Natural killer cell (primary cell): ENCODE data around the gene DCTPP1. TPM values are rescaled to one million over a fixed set of nuclear protein-coding genes. Genes with fewer than 3 reads are reported as not detected.
A peak's percentile ranks its signal among the peaks of the same experiment; 100 is the strongest.

ENCODE experiments used
- ATAC-seq, 3 donors: fragments of 150-1000 bp in 2 of 3; fragments of 200-7000 bp in 1 of 3; cut with Tn5 transposase; 1 replicate in 1 of 3; 2 replicates in 2 of 3; pipeline ENCODE4 v1.10.0; 2021; ENCODE audit warnings: mild to moderate bottlenecking in 2 of 3, moderate library complexity in 2 of 3
- DNase-seq, 2 donors: peaks; one replicate each; pipeline versions ENCODE4 v3.0.0 to v3.0.0-alpha.2; 2013 to 2021; ENCODE audit warnings: mixed read lengths in 1 of 2
- H3K27ac ChIP-seq: one replicate; pipeline ENCODE4 v1.5.1; 2013; ENCODE audit warnings: mild to moderate bottlenecking, low read length
- H3K27me3 ChIP-seq: one replicate; pipeline ENCODE4 v1.6.1; 2013; ENCODE audit warnings: low read length; ENCODE audit not compliant: control insufficient read depth, insufficient read depth
- H3K36me3 ChIP-seq: one replicate; pipeline ENCODE4 v1.6.1; 2013; ENCODE audit warnings: low read length; ENCODE audit not compliant: control insufficient read depth, insufficient read depth
- H3K4me1 ChIP-seq: one replicate; pipeline ENCODE4 v1.6.1; 2013; ENCODE audit warnings: low read length; ENCODE audit not compliant: control insufficient read depth, insufficient read depth
- H3K4me3 ChIP-seq: one replicate; pipeline ENCODE4 v1.5.1; 2013; ENCODE audit warnings: low read length
- H3K9me3 ChIP-seq: one replicate; pipeline ENCODE4 v1.6.1; 2013; ENCODE audit warnings: low read length; ENCODE audit not compliant: control insufficient read depth, insufficient read depth
- H3K27ac Mint-ChIP-seq, 2 donors: one replicate each; pipeline ENCODE4 v1.8.0; 2022; ENCODE audit warnings: mild to moderate bottlenecking in 2 of 2, mixed read lengths in 2 of 2, moderate library complexity in 1 of 2
- H3K27me3 Mint-ChIP-seq, 2 donors: one replicate each; pipeline ENCODE4 v1.8.0; 2022; ENCODE audit warnings: low read depth in 2 of 2, mixed read lengths in 2 of 2
- H3K36me3 Mint-ChIP-seq: one replicate; pipeline ENCODE4 v1.8.0; 2022; ENCODE audit warnings: mixed read lengths
- H3K4me1 Mint-ChIP-seq, 2 donors: one replicate each; pipeline ENCODE4 v1.8.0; 2022; ENCODE audit warnings: mixed read lengths in 2 of 2
- H3K4me3 Mint-ChIP-seq: one replicate; pipeline ENCODE4 v1.8.0; 2022; ENCODE audit warnings: mild to moderate bottlenecking, moderate library complexity, mixed read lengths
- H3K9me3 Mint-ChIP-seq, 2 donors: one replicate each; pipeline ENCODE4 v1.8.0; 2022; ENCODE audit warnings: mixed read lengths in 2 of 2
- WGBS: methylation state at CpG from one replicate; pipeline ENCODE4 v1.1.7; 2013; ENCODE audit warnings: missing lambda C conversion rate; ENCODE audit not compliant: insufficient coverage; 5-methylcytosine and 5-hydroxymethylcytosine counted together
- intact Hi-C: fragments of 100-400 bp; cut with micrococcal nuclease; formaldehyde crosslinking; loops from one replicate; pipeline ENCODE4 v1.14.2; 2022
- total RNA-seq, 4 donors: library from RNA; stranded (reverse); fragments of 120-200 nt in 1 of 4; gene quantifications; one replicate each; pipeline versions ENCODE4 v1.2.3 to v1.2.4, GENCODE V29; 2013 to 2022
- TF ChIP-seq, protein P1 (sequence below): fragments of 200-600 bp; IDR thresholded peaks from one replicate; pipeline ENCODE4 v1.8.0; 2022; ENCODE audit warnings: antibody characterized with exemption

DCTPP1 gene
- total RNA-seq, 3 donors from 2014 or later (not counting 1 experiment from before 2014, with no cell fraction given) = 11.2 to 16.9 (median 15.2) TPM

DNA sequence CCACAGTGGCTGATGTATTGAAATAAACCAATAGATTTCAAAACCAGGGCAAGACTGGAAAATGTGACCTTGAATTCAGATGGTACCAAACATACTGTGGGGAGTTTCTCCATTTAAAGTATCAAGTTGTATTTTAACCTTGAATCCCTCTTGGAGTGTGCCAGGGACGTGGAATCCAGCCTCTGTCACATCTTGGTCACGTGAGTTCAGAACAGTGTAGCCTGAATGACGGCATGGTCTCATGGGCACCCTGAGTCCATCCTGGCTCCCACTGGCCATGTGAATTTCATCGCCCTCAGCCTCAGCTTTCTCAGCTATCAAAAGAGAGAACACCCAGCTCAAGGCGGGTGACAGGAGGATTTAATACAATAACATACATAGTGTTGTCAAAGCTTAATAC lies 15.7 kb downstream of the DCTPP1 start:
- Mint-ChIP-seq H3K27me3 (no peaks in the 10 kb centered on the region), H3K9me3 (no peaks in the 10 kb centered on the region), H3K36me3 (no peaks in the 10 kb centered on the region), H3K4me3 (no peak overlapping the region), H3K27ac (no peak overlapping the region), H3K4me1 (peaks cover 21 to 24% of the 10 kb centered on the region in 2 donors)
- no peaks in the 10 kb centered on the region for H3K36me3 ChIP-seq
- 97% methylated on average over 4 of the region's 5 CpGs for WGBS
- H3K4me3 ChIP-seq = no peak overlapping the region
- no peak for DNase-seq
- no peak overlapping the region for H3K27ac ChIP-seq
- H3K27me3 ChIP-seq = no peaks in the 10 kb centered on the region
- no peak for ATAC-seq
- intact Hi-C loops = no loop called here
- TF ChIP-seq, protein P1, sequence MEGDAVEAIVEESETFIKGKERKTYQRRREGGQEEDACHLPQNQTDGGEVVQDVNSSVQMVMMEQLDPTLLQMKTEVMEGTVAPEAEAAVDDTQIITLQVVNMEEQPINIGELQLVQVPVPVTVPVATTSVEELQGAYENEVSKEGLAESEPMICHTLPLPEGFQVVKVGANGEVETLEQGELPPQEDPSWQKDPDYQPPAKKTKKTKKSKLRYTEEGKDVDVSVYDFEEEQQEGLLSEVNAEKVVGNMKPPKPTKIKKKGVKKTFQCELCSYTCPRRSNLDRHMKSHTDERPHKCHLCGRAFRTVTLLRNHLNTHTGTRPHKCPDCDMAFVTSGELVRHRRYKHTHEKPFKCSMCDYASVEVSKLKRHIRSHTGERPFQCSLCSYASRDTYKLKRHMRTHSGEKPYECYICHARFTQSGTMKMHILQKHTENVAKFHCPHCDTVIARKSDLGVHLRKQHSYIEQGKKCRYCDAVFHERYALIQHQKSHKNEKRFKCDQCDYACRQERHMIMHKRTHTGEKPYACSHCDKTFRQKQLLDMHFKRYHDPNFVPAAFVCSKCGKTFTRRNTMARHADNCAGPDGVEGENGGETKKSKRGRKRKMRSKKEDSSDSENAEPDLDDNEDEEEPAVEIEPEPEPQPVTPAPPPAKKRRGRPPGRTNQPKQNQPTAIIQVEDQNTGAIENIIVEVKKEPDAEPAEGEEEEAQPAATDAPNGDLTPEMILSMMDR = no peak
- H3K4me1 ChIP-seq = peaks cover 17% of the 10 kb centered on the region
- H3K9me3 ChIP-seq = no peaks in the 10 kb centered on the region

DNA sequence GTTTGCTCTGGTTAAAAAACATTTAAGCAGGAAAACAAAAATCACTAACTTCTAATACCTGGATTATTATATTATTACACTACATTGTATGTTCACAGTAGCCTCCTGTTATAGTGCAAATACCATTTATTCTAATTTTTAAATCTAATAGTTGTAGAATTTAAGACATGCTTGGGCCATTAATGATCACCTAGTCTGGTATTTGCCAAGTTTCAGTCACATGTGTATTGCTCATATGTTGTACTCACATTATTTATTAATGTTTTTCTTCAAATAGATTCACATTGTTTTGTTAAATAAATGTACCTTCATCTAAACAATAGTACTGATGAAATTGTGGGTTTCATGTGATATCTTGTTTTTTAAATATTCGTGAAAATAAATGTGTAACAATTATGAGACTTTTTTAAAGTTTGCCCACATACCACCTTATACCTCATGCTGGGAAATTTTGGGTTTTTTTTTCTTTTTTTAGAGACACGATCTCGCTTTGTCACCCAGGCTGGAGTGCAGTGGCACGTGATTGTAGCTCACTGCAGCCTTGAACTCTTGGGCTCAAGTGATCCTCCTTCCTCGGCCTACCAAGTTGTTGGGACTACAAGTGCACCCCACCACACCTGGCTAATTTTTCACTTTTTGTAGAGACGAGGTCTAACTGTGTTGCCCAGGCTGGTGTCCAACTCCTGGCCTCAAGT lies 16.6 kb downstream of the DCTPP1 start:
- H3K4me3 ChIP-seq = no peak overlapping the region
- H3K27me3 ChIP-seq = no peaks in the 10 kb centered on the region
- Mint-ChIP-seq H3K27me3 (no peaks in the 10 kb centered on the region), H3K36me3 (no peaks in the 10 kb centered on the region), H3K9me3 (no peaks in the 10 kb centered on the region), H3K27ac (no peak overlapping the region), H3K4me1 (peaks cover 22 to 25% of the 10 kb centered on the region in 2 donors), H3K4me3 (no peak overlapping the region)
- no peak for ATAC-seq
- WGBS = 90% methylated on average over 5 of the region's 6 CpGs
- TF ChIP-seq, protein P1 = no peak
- H3K36me3 ChIP-seq = no peaks in the 10 kb centered on the region
- no peaks in the 10 kb centered on the region for H3K9me3 ChIP-seq
- DNase-seq = no peak
- no peak overlapping the region for H3K27ac ChIP-seq
- intact Hi-C loops = no loop called here
- peaks cover 16% of the 10 kb centered on the region for H3K4me1 ChIP-seq

DNA sequence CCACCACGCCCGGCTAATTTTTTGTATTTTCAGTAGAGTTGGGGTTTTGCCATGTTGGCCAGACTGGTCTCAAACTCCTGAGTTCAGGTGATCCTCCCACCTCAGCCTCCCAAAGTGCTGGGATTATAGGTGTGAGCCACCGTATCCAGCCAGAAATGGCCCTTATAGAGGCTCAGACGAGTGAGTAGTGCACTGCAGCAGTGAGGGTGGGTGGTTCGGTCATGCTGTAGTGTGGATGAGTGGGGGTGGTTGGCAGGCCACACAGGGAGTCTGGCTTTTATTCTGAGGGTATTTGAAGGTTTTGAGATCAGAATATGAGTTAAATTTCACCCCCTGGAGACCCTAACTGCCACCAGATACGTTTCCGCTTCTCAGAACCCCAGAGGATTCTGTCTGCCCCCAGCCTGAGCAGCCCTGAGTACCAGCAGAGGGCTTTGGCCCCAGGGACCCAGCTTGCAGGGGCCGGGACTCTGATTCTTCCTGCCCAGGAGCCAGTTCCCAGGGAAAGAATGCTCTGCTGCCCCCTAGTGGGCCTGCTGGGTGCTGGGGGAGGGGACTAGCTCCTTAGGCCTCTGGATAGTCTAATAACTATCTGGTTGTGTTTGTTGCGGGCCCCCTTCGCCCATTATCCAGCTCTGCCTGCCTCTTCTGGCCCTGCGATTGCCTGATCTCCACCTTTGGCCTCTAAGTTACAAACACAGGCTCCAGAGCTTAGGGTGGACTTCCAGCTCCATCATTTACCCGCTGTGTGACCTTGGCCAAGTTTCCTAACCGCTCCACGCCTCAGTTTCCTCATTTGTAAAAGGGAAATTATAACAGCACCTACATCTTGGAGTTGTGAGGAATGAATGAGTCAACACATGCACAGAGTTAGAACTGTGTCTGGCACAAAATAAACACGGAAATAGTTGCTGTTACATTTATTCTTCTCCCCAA lies 20.4 kb downstream of the DCTPP1 start:
- peaks cover 24% of the 10 kb centered on the region for H3K4me1 ChIP-seq
- Mint-ChIP-seq H3K9me3 (no peaks in the 10 kb centered on the region), H3K4me3 (peak overlapping the region; percentile 37), H3K27ac (peak overlapping the region in 1 of 2 donors; percentile 31), H3K36me3 (no peaks in the 10 kb centered on the region), H3K27me3 (no peaks in the 10 kb centered on the region), H3K4me1 (peaks cover 15 to 21% of the 10 kb centered on the region in 2 donors)
- TF ChIP-seq, protein P1 = peak; percentile 91
- ATAC-seq = peak; percentile 63 to 80 (median 68)
- H3K9me3 ChIP-seq = no peaks in the 10 kb centered on the region
- no peak overlapping the region for H3K27ac ChIP-seq
- H3K27me3 ChIP-seq = no peaks in the 10 kb centered on the region
- intact Hi-C loops = loop anchor here (10.0 kb wide), 1 partner anchor 345 kb away; the partner anchor contains the start of gene ALDOA
- WGBS = 42% methylated on average over 13 of the region's 15 CpGs
- H3K36me3 ChIP-seq = no peaks in the 10 kb centered on the region
- H3K4me3 ChIP-seq = no peak overlapping the region
- peak; percentile 91 to 95 for DNase-seq
